AG09309 (cell line): ENCODE results near the gene NTM.
"Not testable (repeated sequence)": the region's sequence is repeated elsewhere in the genome, so short reads cannot be mapped to it uniquely, and the experiment has no call there.

ENCODE experiments used
- DNase-seq: peaks from one replicate; pipeline ENCODE4 v3.0.0-alpha.2; 2010; ENCODE audit warnings: low read depth
- H3K4me3 ChIP-seq: 2 replicates; pipeline ENCODE4 v1.5.1; 2011; ENCODE audit warnings: mild to moderate bottlenecking, low read depth, low read length, moderate library complexity; ENCODE audit not compliant: control insufficient read depth
- CTCF ChIP-seq: IDR thresholded peaks from 2 replicates; pipeline ENCODE4 v1.5.1; 2011; ENCODE audit warnings: mild to moderate bottlenecking, low read depth, low read length, inconsistent platforms; ENCODE audit not compliant: insufficient read depth, control insufficient read depth; ENCODE audit errors: missing control alignments

The NTM gene

GRCh38 chr11:132357811-132358572 lies 987.6 kb downstream of the NTM start:
- DNase-seq = no peak

GRCh38 chr11:132358573-132358953 lies 988.1 kb downstream of the NTM start:
- H3K4me3 ChIP-seq = no peak overlapping the region
- DNase-seq = no peak
- TF ChIP-seq CTCF = no peak

More at GRCh38 chr11:132357811-132358572, 987.6 kb downstream of the NTM start:
- no peak for TF ChIP-seq CTCF
- no peak overlapping the region for H3K4me3 ChIP-seq

GRCh38 chr11:132361011-132361550 lies 990.7 kb downstream of the NTM start:
- H3K4me3 ChIP-seq = no peak overlapping the region
- no peak for TF ChIP-seq CTCF

GRCh38 chr11:132365650-132366049 lies 995.2 kb downstream of the NTM start:
- no peak for TF ChIP-seq CTCF
- DNase-seq = no peak
- H3K4me3 ChIP-seq = no peak overlapping the region

More at GRCh38 chr11:132361011-132361550, 990.7 kb downstream of the NTM start:
- DNase-seq = no peak

GRCh38 chr11:132367293-132367692 lies 996.9 kb downstream of the NTM start:
- no peak for DNase-seq
- no peak overlapping the region for H3K4me3 ChIP-seq
- TF ChIP-seq CTCF = no peak

- not testable (repeated sequence) for DNase-seq
These were observed 999.7 kb downstream of the NTM start for GRCh38 chr11:132370114-132370513.

GRCh38 chr11:132373405-132374143 lies 1003.2 kb downstream of the NTM start:
- no peak overlapping the region for H3K4me3 ChIP-seq
- TF ChIP-seq CTCF = no peak
- DNase-seq = no peak

More at GRCh38 chr11:132370114-132370513, 999.7 kb downstream of the NTM start:
- H3K4me3 ChIP-seq = not testable (repeated sequence)
